Activated CD8-positive, alpha-beta T cell treated with anti-CD3 and anti-CD28 coated beads for 36 hours (primary cell): Measurements from ENCODE around the gene ADSL. TPM values are rescaled to one million over a fixed set of nuclear protein-coding genes. Genes with fewer than 3 reads are reported as not detected.
A peak's percentile ranks its signal among the peaks of the same experiment; 100 is the strongest.

ENCODE experiments used
- ATAC-seq: fragments of 200-7000 bp; cut with Tn5 transposase; one replicate; pipeline ENCODE4 v1.10.0; 2021; ENCODE audit warnings: mild to moderate bottlenecking, moderate library complexity
- CTCF ChIA-PET: fragments of 350-600 bp; sonication (Branson Sonifier 250); formaldehyde crosslinking; loops from one replicate; lab custom pipeline; 2021; ENCODE audit warnings: antibody characterized with exemption; lab: Charles Lee
- POLR2A ChIA-PET: fragments of 350-600 bp; sonication (Branson Sonifier 250); formaldehyde crosslinking; loops from one replicate; lab custom pipeline; 2021; ENCODE audit warnings: antibody characterized with exemption; lab: Charles Lee
- DNase-seq: peaks from one replicate; pipeline ENCODE4 v3.0.0-alpha.2; 2020
- H3K27ac Mint-ChIP-seq: one replicate; pipeline ENCODE4 v1.8.0; 2021; ENCODE audit warnings: mild to moderate bottlenecking, mixed read lengths
- H3K27me3 Mint-ChIP-seq: one replicate; pipeline ENCODE4 v1.8.0; 2021; ENCODE audit warnings: mixed read lengths
- H3K36me3 Mint-ChIP-seq: one replicate; pipeline ENCODE4 v1.8.0; 2021; ENCODE audit warnings: low read depth, mixed read lengths
- H3K4me1 Mint-ChIP-seq: one replicate; pipeline ENCODE4 v1.8.0; 2021; ENCODE audit warnings: low read depth, mixed read lengths
- H3K4me3 Mint-ChIP-seq: one replicate; pipeline ENCODE4 v1.8.0; 2021; ENCODE audit warnings: mild to moderate bottlenecking, moderate library complexity, mixed read lengths
- H3K9me3 Mint-ChIP-seq: one replicate; pipeline ENCODE4 v1.8.0; 2021; ENCODE audit warnings: mixed read lengths
- CTCF ChIP-seq: fragments of 200-600 bp; IDR thresholded peaks from one replicate; pipeline ENCODE4 v1.8.0; 2022; ENCODE audit warnings: antibody characterized with exemption, mild to moderate bottlenecking
- intact Hi-C: fragments of 100-400 bp; cut with micrococcal nuclease; formaldehyde crosslinking; loops from one replicate; pipeline ENCODE4 v1.10.0; 2022
- total RNA-seq, 2 experiments: library from RNA; stranded (reverse); gene quantifications; one replicate each; pipeline ENCODE4 v1.2.3, GENCODE V29; 2021

ADSL gene
- total RNA-seq, 2 experiments from 2014 or later, result 160 to 169 TPM

- peaks cover 7% of the 10 kb centered on the region for H3K36me3 Mint-ChIP-seq
- peaks cover 96% of the 10 kb centered on the region for H3K4me1 Mint-ChIP-seq
- ChIA-PET POLR2A (interaction anchor here (0.6 kb wide), 2 partner anchors 12 to 1580 kb away, joined by 3 read pairs; no protein-coding TSS in a partner anchor), CTCF (interaction anchor here (1.3 to 2.6 kb wide), 3 partner anchors 10 to 19 kb away, joined by 3 to 17 read pairs (median 5); partner anchors contain the start of gene ADSL)
- peak overlapping the region; percentile 64 for H3K27ac Mint-ChIP-seq
- no peak overlapping the region for H3K4me3 Mint-ChIP-seq
- DNase-seq (no peak), ATAC-seq (no peak)
- TF ChIP-seq CTCF, result no peak
- H3K9me3 Mint-ChIP-seq, result no peaks in the 10 kb centered on the region
- no peaks in the 10 kb centered on the region for H3K27me3 Mint-ChIP-seq
- intact Hi-C loops, result no loop called here
Measured at GRCh38 chr22:40328546-40329456, 17.5 kb upstream of the ADSL start.

GRCh38 chr22:40329466-40329865 lies 16.8 kb upstream of the ADSL start:
- CTCF ChIA-PET, result interaction anchor here (1.3 kb wide), 2 partner anchors 10 to 19 kb away, joined by 3 to 5 read pairs; no protein-coding TSS in a partner anchor
- intact Hi-C loops, result no loop called here
- H3K9me3 Mint-ChIP-seq, result no peaks in the 10 kb centered on the region
- DNase-seq (no peak), ATAC-seq (no peak)
- H3K27me3 Mint-ChIP-seq, result no peaks in the 10 kb centered on the region
- POLR2A ChIA-PET, result interaction anchor here (0.9 to 1.8 kb wide), 2 partner anchors 18 to 41 kb away, joined by 4 to 9 read pairs; partner anchors contain the start of gene SGSM3
- peaks cover 6% of the 10 kb centered on the region for H3K36me3 Mint-ChIP-seq
- H3K27ac Mint-ChIP-seq, result no peak overlapping the region
- no peak for TF ChIP-seq CTCF
- peaks cover 97% of the 10 kb centered on the region for H3K4me1 Mint-ChIP-seq
- no peak overlapping the region for H3K4me3 Mint-ChIP-seq

GRCh38 chr22:40330086-40330485 lies 16.2 kb upstream of the ADSL start:
- no peak for TF ChIP-seq CTCF
- H3K36me3 Mint-ChIP-seq, result peaks cover 7% of the 10 kb centered on the region
- ChIA-PET POLR2A (interaction anchor here (0.9 to 1.8 kb wide), 2 partner anchors 18 to 40 kb away, joined by 4 to 9 read pairs; partner anchors contain the start of gene SGSM3), CTCF (interaction anchor here (1.3 to 1.8 kb wide), 2 partner anchors 9 to 18 kb away, joined by 4 to 5 read pairs; no protein-coding TSS in a partner anchor)
- intact Hi-C loops, result no loop called here
- ATAC-seq (no peak), DNase-seq (no peak)
- peak overlapping the region; percentile 74 for H3K27ac Mint-ChIP-seq
- no peaks in the 10 kb centered on the region for H3K9me3 Mint-ChIP-seq
- no peaks in the 10 kb centered on the region for H3K27me3 Mint-ChIP-seq
- peaks cover 98% of the 10 kb centered on the region for H3K4me1 Mint-ChIP-seq
- no peak overlapping the region for H3K4me3 Mint-ChIP-seq

- DNase-seq (no peak), ATAC-seq (no peak)
- H3K27me3 Mint-ChIP-seq, result no peaks in the 10 kb centered on the region
- peaks cover 7% of the 10 kb centered on the region for H3K36me3 Mint-ChIP-seq
- CTCF ChIA-PET, result interaction anchor here (1.8 to 1.9 kb wide), 2 partner anchors 10 to 17 kb away, joined by 4 to 5 read pairs; no protein-coding TSS in a partner anchor
- POLR2A ChIA-PET, result interaction anchor here (1.0 to 1.8 kb wide), 3 partner anchors 12 to 153 kb away, joined by 3 to 9 read pairs (median 4); partner anchors contain the start of gene TNRC6B
- H3K4me3 Mint-ChIP-seq, result no peak overlapping the region
- peak overlapping the region; percentile 6 for H3K27ac Mint-ChIP-seq
- TF ChIP-seq CTCF, result no peak
- intact Hi-C loops, result no loop called here
- H3K9me3 Mint-ChIP-seq, result no peaks in the 10 kb centered on the region
- H3K4me1 Mint-ChIP-seq, result peaks cover 96% of the 10 kb centered on the region
Measured at GRCh38 chr22:40330615-40331014, 15.7 kb upstream of the ADSL start.
